Measurements from ENCODE around the gene ZNF234. TPM values are rescaled to one million over a fixed set of nuclear protein-coding genes. Genes with fewer than 3 reads are reported as not detected.

ZNF234 gene
- total RNA-seq, 1 experiment from 2014 or later: 3.4 TPM

- Histone ChIP-seq H3K36me3 (ENCODE audit: control insufficient read depth in 1 of 2, insufficient read depth in 2 of 2, low read length in 2 of 2) (peaks cover 11 to 19% of the 10 kb centered on the region in 2 experiments), H3K9me2 (ENCODE audit: insufficient read depth) (no peaks in the 10 kb centered on the region), H2AFZ (ENCODE audit: low read depth, low read length, poor library complexity, severe bottlenecking) (no peak overlapping the region), H3K9ac (ENCODE audit: low read length) (no peak overlapping the region), H3K4me3 (replicated peaks in 1 of 2; ENCODE audit: low read depth in 1 of 2, low read length in 2 of 2) (no peak overlapping the region), H3K27ac (ENCODE audit: low read depth, low read length) (no peak overlapping the region), H3K4me2 (ENCODE audit: low read length) (no peak overlapping the region), H3K27me3 (ENCODE audit: insufficient read depth, low read length) (no peaks in the 10 kb centered on the region), H3K4me1 (ENCODE audit: control insufficient read depth in 1 of 2, insufficient read depth in 2 of 2, low read length in 2 of 2) (peaks cover 2 to 10% of the 10 kb centered on the region in 2 experiments; a peak in 1 of 4 replicates), H3K9me3 (ENCODE audit: control insufficient read depth in 1 of 2, insufficient read depth in 1 of 2, low read depth in 1 of 2, low read length in 2 of 2) (peaks cover 8 to 12% of the 10 kb centered on the region in 2 experiments; a peak in 3 of 4 replicates), H4K20me1 (ENCODE audit: insufficient read depth) (no peaks in the 10 kb centered on the region), H3K79me2 (ENCODE audit: insufficient read depth, low read length) (no peaks in the 10 kb centered on the region)
- ChIA-PET CTCF (no interaction called here), RAD21 (ENCODE audit: low non-redundant PET in 1 of 2, low total read pairs in 2 of 2, uncharacterized antibody in 2 of 2, unreplicated experiment in 2 of 2) (no interaction called here), POLR2A (no interaction called here)
- no peak for ATAC-seq
- TF ChIP-seq ELF1 (IDR thresholded peaks at IDR 0.05; ENCODE audit: borderline replicate concordance, low read depth) (no peak), ZBTB33 (IDR thresholded peaks at IDR 0.05; ENCODE audit: extremely low read depth, insufficient replicate concordance, low read length) (no peak), POLR2A (IDR thresholded peaks at IDR 0.05; ENCODE audit: borderline replicate concordance, extremely low read depth, insufficient read depth, insufficient read length) (no peak), EGR1 (IDR thresholded peaks at IDR 0.05; ENCODE audit: low read depth) (no peak), FOSL1 (IDR thresholded peaks at IDR 0.05; ENCODE audit: low read depth) (no peak), SIN3A (IDR thresholded peaks at IDR 0.05; ENCODE audit: low read depth) (no peak), RAD21 (IDR thresholded peaks at IDR 0.05; ENCODE audit: low read depth) (no peak), CBX3 (IDR thresholded peaks at IDR 0.05; ENCODE audit: low read depth) (no peak), TCF7L2 (IDR thresholded peaks at IDR 0.05; ENCODE audit: borderline replicate concordance, extremely low read depth, insufficient read depth, insufficient read length) (no peak), MAX (IDR thresholded peaks at IDR 0.05) (no peak), CTCF (IDR thresholded peaks at IDR 0.05 in 2 of 3, conservative IDR thresholded peaks at IDR 0.05 in 1 of 3; ENCODE audit: borderline replicate concordance in 1 of 3, insufficient read depth in 1 of 3, low read depth in 2 of 3, low read length in 2 of 3) (no peak), ATF3 (IDR thresholded peaks at IDR 0.05) (no peak), SP1 (IDR thresholded peaks at IDR 0.05; ENCODE audit: low read depth) (no peak), ZNF274 (IDR thresholded peaks at IDR 0.05; ENCODE audit: low read depth, low read length) (no peak)
- DNase-seq (ENCODE audit: low read depth, low spot score): no peak
- no TSS peak for BruUV-seq (replicated peaks)
- intact Hi-C loops (cut with micrococcal nuclease): no loop called here
Measured at GRCh38 chr19:44109458-44109857, 31.9 kb upstream of the ZNF234 start.

All from HCT116 (cell line).